Neural progenitor cell (in vitro differentiated cells): Measurements from ENCODE around the gene CDH12.

Experiments used
- EZH2 ChIP-seq: fragments of 200-600 bp; sonication (generic); IDR thresholded peaks from 2 replicates; pipeline ENCODE4 v1.6.1; 2017; ENCODE audit warnings: antibody characterized with exemption, mild to moderate bottlenecking, moderate library complexity
- EZH2phosphoT487 ChIP-seq: fragments of 200-600 bp; sonication (generic); IDR thresholded peaks from 2 replicates; pipeline ENCODE4 v1.6.1; 2017; ENCODE audit warnings: antibody characterized with exemption
- TF ChIP-seq, protein P1 (sequence below): fragments of 200-600 bp; sonication (generic); IDR thresholded peaks from 2 replicates; pipeline ENCODE4 v1.5.1; 2017; ENCODE audit warnings: antibody characterized with exemption, mild to moderate bottlenecking

DNA sequence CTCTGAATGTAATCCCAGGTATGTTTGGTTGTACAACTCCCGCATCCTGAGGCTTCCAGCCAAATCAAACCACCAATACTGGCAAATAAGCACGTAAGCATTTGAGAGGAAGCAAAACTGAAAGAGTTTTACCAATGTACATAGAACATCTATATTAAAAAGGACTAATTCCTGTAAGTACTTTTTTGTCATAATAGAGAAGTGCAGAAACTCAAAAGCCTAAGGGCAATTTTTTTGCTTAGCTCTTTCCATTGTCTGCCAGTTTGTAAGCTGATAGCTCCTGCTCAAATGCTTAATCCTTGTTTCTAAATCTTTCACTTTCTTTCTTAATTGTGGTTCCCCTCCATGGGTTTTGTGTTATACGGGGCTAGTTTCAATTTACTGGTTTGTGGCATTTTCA is 1151.8 kb downstream of the CDH12 start:
- TF ChIP-seq, protein P1, sequence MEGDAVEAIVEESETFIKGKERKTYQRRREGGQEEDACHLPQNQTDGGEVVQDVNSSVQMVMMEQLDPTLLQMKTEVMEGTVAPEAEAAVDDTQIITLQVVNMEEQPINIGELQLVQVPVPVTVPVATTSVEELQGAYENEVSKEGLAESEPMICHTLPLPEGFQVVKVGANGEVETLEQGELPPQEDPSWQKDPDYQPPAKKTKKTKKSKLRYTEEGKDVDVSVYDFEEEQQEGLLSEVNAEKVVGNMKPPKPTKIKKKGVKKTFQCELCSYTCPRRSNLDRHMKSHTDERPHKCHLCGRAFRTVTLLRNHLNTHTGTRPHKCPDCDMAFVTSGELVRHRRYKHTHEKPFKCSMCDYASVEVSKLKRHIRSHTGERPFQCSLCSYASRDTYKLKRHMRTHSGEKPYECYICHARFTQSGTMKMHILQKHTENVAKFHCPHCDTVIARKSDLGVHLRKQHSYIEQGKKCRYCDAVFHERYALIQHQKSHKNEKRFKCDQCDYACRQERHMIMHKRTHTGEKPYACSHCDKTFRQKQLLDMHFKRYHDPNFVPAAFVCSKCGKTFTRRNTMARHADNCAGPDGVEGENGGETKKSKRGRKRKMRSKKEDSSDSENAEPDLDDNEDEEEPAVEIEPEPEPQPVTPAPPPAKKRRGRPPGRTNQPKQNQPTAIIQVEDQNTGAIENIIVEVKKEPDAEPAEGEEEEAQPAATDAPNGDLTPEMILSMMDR = no peak
- TF ChIP-seq EZH2 = no peak
- no peak for TF ChIP-seq EZH2phosphoT487
